DOHH2 (cell line): ENCODE results near the gene OSBPL1A.

Source experiments
- H3F3A ChIP-seq: fragments of 200-600 bp; sonication (generic), shearing (Covaris generic); 2 replicates; pipeline ENCODE4 v1.6.0; 2016; ENCODE audit warnings: antibody characterized with exemption, mild to moderate bottlenecking; ENCODE audit not compliant: control insufficient read depth, insufficient read depth
- H3K27ac ChIP-seq: fragments of 200-600 bp; sonication (generic); 2 replicates; pipeline ENCODE4 v1.5.1; 2014; ENCODE audit warnings: low read depth, mild to moderate bottlenecking, low read length, moderate library complexity
- H3K27me3 ChIP-seq: fragments of 200-600 bp; sonication (generic); 2 replicates; pipeline ENCODE4 v1.6.1; 2014; ENCODE audit warnings: mild to moderate bottlenecking, low read length, mixed read lengths; ENCODE audit not compliant: control insufficient read depth
- H3K36me3 ChIP-seq: fragments of 200-600 bp; sonication (generic); 2 replicates; pipeline ENCODE4 v1.6.1; 2014; ENCODE audit warnings: mild to moderate bottlenecking, low read length, moderate library complexity, mixed read lengths; ENCODE audit not compliant: control insufficient read depth
- H3K4me1 ChIP-seq: fragments of 200-600 bp; sonication (generic); 2 replicates; pipeline ENCODE4 v1.6.1; 2014; ENCODE audit warnings: mild to moderate bottlenecking, low read length, mixed read lengths; ENCODE audit not compliant: control insufficient read depth
- H3K4me2 ChIP-seq: fragments of 200-600 bp; sonication (generic); 2 replicates; pipeline ENCODE4 v1.6.0; 2014; ENCODE audit warnings: mild to moderate bottlenecking, low read length, moderate library complexity
- H3K4me3 ChIP-seq: fragments of 200-600 bp; sonication (generic); 2 replicates; pipeline ENCODE4 v1.5.1; 2014; ENCODE audit warnings: mild to moderate bottlenecking, low read length, mixed read lengths
- H3K79me2 ChIP-seq: fragments of 200-600 bp; sonication (generic); 2 replicates; pipeline ENCODE4 v1.6.1; 2014; ENCODE audit warnings: mild to moderate bottlenecking, low read length, mixed read lengths; ENCODE audit not compliant: control insufficient read depth
- H3K9me2 ChIP-seq: fragments of 200-600 bp; sonication (generic); replicated peaks from 2 replicates; pipeline ENCODE4 v1.6.1; 2014; ENCODE audit warnings: mild to moderate bottlenecking, low read length, mixed read lengths; ENCODE audit not compliant: control insufficient read depth
- H3K9me3 ChIP-seq: fragments of 200-600 bp; sonication (generic); 2 replicates; pipeline ENCODE4 v1.6.1; 2014; ENCODE audit warnings: antibody characterized with exemption, low read length, mixed read lengths; ENCODE audit not compliant: control insufficient read depth, insufficient read depth
- H4K20me1 ChIP-seq: fragments of 200-600 bp; sonication (generic); 2 replicates; pipeline ENCODE4 v1.6.0; 2014; ENCODE audit warnings: low read depth, mild to moderate bottlenecking, antibody characterized with exemption, low read length, moderate library complexity; ENCODE audit not compliant: control insufficient read depth, insufficient read depth
- CTCF ChIP-seq: fragments of 200-600 bp; sonication (generic); IDR thresholded peaks from one replicate; pipeline ENCODE4 v1.5.1; 2014; ENCODE audit warnings: antibody characterized with exemption, mild to moderate bottlenecking, low read depth, low read length; ENCODE audit not compliant: poor library complexity, severe bottlenecking
- EZH2phosphoT487 ChIP-seq: fragments of 200-600 bp; sonication (generic); IDR thresholded peaks from 2 replicates; pipeline ENCODE4 v1.6.1; 2017; ENCODE audit warnings: borderline replicate concordance, mild to moderate bottlenecking, antibody characterized with exemption, low read length, moderate library complexity, mixed read lengths

OSBPL1A gene

GRCh38 chr18:24259869-24260641 lies 137.6 kb downstream of the OSBPL1A start:
- no peak overlapping the region for H3K4me3 ChIP-seq
- H3K9me2 ChIP-seq = no peaks in the 10 kb centered on the region
- no peaks in the 10 kb centered on the region for H3K36me3 ChIP-seq
- H3K27me3 ChIP-seq = peaks cover 2% of the 10 kb centered on the region; the same call in 1 of the 2 replicates
- H3K4me1 ChIP-seq = no peaks in the 10 kb centered on the region
- no peaks in the 10 kb centered on the region for H3F3A ChIP-seq
- H3K79me2 ChIP-seq = no peaks in the 10 kb centered on the region
- TF ChIP-seq CTCF (no peak), EZH2phosphoT487 (no peak)
- H3K4me2 ChIP-seq = no peak overlapping the region
- no peaks in the 10 kb centered on the region for H4K20me1 ChIP-seq
- no peak overlapping the region for H3K27ac ChIP-seq
- H3K9me3 ChIP-seq = no peaks in the 10 kb centered on the region

- H3F3A ChIP-seq = no peaks in the 10 kb centered on the region
- H3K9me2 ChIP-seq = no peaks in the 10 kb centered on the region
- no peak for TF ChIP-seq CTCF
- no peak for TF ChIP-seq EZH2phosphoT487
- no peak overlapping the region for H3K4me2 ChIP-seq
- H3K27ac ChIP-seq = no peak overlapping the region
- H3K4me3 ChIP-seq = no peak overlapping the region
- H4K20me1 ChIP-seq = no peaks in the 10 kb centered on the region
- no peaks in the 10 kb centered on the region for H3K9me3 ChIP-seq
- no peaks in the 10 kb centered on the region for H3K79me2 ChIP-seq
- H3K4me1 ChIP-seq = no peaks in the 10 kb centered on the region
- H3K36me3 ChIP-seq = no peaks in the 10 kb centered on the region
- peaks cover 7% of the 10 kb centered on the region for H3K27me3 ChIP-seq
Observed at GRCh38 chr18:24254071-24254470, 143.6 kb downstream of the OSBPL1A start.

GRCh38 chr18:24249716-24250115 lies 147.9 kb downstream of the OSBPL1A start:
- no peaks in the 10 kb centered on the region for H3K9me2 ChIP-seq
- H3K4me3 ChIP-seq = no peak overlapping the region
- TF ChIP-seq EZH2phosphoT487 (no peak), CTCF (no peak)
- no peaks in the 10 kb centered on the region for H3K79me2 ChIP-seq
- H3K4me1 ChIP-seq = no peaks in the 10 kb centered on the region
- H4K20me1 ChIP-seq = no peaks in the 10 kb centered on the region
- H3K4me2 ChIP-seq = no peak overlapping the region
- no peak overlapping the region for H3K27ac ChIP-seq
- no peaks in the 10 kb centered on the region for H3K36me3 ChIP-seq
- H3K9me3 ChIP-seq = no peaks in the 10 kb centered on the region
- H3F3A ChIP-seq = no peaks in the 10 kb centered on the region
- H3K27me3 ChIP-seq = peaks cover 8% of the 10 kb centered on the region
